K562 (cell line): ENCODE data around the gene CENPP. TPM values are rescaled to one million over a fixed set of nuclear protein-coding genes. Genes with fewer than 3 reads are reported as not detected.

Source experiments
- ATAC-seq: fragments of 200-7000 bp; cut with Tn5 transposase; 3 replicates; pipeline ENCODE4 v1.9.1; 2020; ENCODE audit warnings: moderate library complexity
- BruUV-seq: library from RNA; stranded (reverse); fragments of 400-500 nt; replicated peaks from 2 replicates; lab custom pipeline; 2021; lab: Mats Ljungman, UMichigan
- CTCF ChIA-PET: fragments of 300-600 bp; formaldehyde crosslinking; extraction: SDS; loops from one replicate; lab custom pipeline; 2021; ENCODE audit warnings: low intra/inter-chr PET ratio; lab: Yijun Ruan, JAX
- POLR2A ChIA-PET: fragments of 300-600, 350-650 bp; sonication (Branson Sonifier 250); formaldehyde crosslinking; extraction: SDS; loops from one replicate; lab custom pipeline; 2021; ENCODE audit warnings: antibody characterized with exemption, inconsistent platforms; lab: Yijun Ruan, JAX
- DNase-seq, 4 experiments: peaks; one replicate each; pipeline versions ENCODE4 v3.0.0 to v3.0.0-alpha.2; 2011 to 2018; ENCODE audit warnings: low spot score in 3 of 4, mixed read lengths in 3 of 4; ENCODE audit errors: extremely low read depth in 1 of 4
- FAIRE-seq: peaks from 2 replicates; lab custom pipeline; 2011; peaks lifted over from hg19 to GRCh38; lab: Jason Lieb, UNC
- H2AFZ ChIP-seq: 2 replicates; pipeline ENCODE4 v1.6.0; 2011; ENCODE audit warnings: low read depth, low read length, control low read depth, inconsistent platforms
- H3K27ac ChIP-seq: fragments of 200-600 bp; 3 replicates; pipeline ENCODE4 v1.8.0; 2011; ENCODE audit warnings: low read depth, mild to moderate bottlenecking, control low read depth, inconsistent platforms, low read length, moderate library complexity, mixed read lengths; ENCODE audit errors: extremely low read depth
- H3K27me3 ChIP-seq, 2 experiments: fragments of 300-600 bp in 1 of 2; 2 replicates in 1 of 2; 3 replicates in 1 of 2; pipeline versions ENCODE4 v1.6.0 to v1.8.0; 2011; ENCODE audit warnings: inconsistent platforms in 2 of 2, low read length in 2 of 2, mild to moderate bottlenecking in 1 of 2, mixed read lengths in 1 of 2, moderate library complexity in 1 of 2; ENCODE audit not compliant: control insufficient read depth in 2 of 2, insufficient read depth in 2 of 2
- H3K36me3 ChIP-seq: fragments of 300-600 bp; 3 replicates; pipeline ENCODE4 v1.8.0; 2011; ENCODE audit warnings: mild to moderate bottlenecking, low read length, inconsistent platforms; ENCODE audit not compliant: control insufficient read depth, insufficient read depth
- H3K4me1 ChIP-seq, 2 experiments: fragments of 200-600 bp in 1 of 2; replicated peaks in 1 of 2; 2 replicates in 1 of 2; 3 replicates in 1 of 2; pipeline versions ENCODE4 v1.5.1 to v1.8.0; 2011; ENCODE audit warnings: inconsistent platforms in 2 of 2, low read length in 2 of 2, mild to moderate bottlenecking in 1 of 2, mixed read lengths in 1 of 2, moderate library complexity in 1 of 2; ENCODE audit not compliant: control insufficient read depth in 2 of 2, insufficient read depth in 2 of 2
- H3K4me2 ChIP-seq: 2 replicates; pipeline ENCODE4 v1.6.1; 2011; ENCODE audit warnings: low read length, control low read depth, inconsistent platforms, mixed read lengths; ENCODE audit not compliant: insufficient read depth
- H3K4me3 ChIP-seq: fragments of 200-600 bp; sonication (generic), shearing (Covaris generic); 2 replicates; pipeline ENCODE4 v1.5.1; 2016; ENCODE audit warnings: control low read depth, inconsistent platforms
- H3K79me2 ChIP-seq: fragments of 200-600 bp; 3 replicates; pipeline ENCODE4 v1.8.0; 2011; ENCODE audit warnings: low read length, inconsistent platforms; ENCODE audit not compliant: control insufficient read depth, insufficient read depth
- H3K9ac ChIP-seq, 2 experiments: 2 replicates each; pipeline versions ENCODE4 v1.6.0 to v1.6.1; 2011; ENCODE audit warnings: low read depth in 2 of 2, low read length in 2 of 2, control low read depth in 1 of 2, inconsistent platforms in 1 of 2, mild to moderate bottlenecking in 1 of 2, mixed read lengths in 1 of 2; ENCODE audit not compliant: insufficient read depth in 1 of 2
- H3K9me1 ChIP-seq: one replicate; pipeline ENCODE4 v1.6.0; 2011; ENCODE audit warnings: inconsistent platforms, mild to moderate bottlenecking, low read length, moderate library complexity; ENCODE audit not compliant: control insufficient read depth, insufficient read depth
- H3K9me3 ChIP-seq: replicated peaks from 2 replicates; pipeline ENCODE4 v1.5.1; 2011; ENCODE audit warnings: low read depth, low read length, inconsistent platforms; ENCODE audit not compliant: control insufficient read depth, insufficient read depth
- H4K20me1 ChIP-seq: replicated peaks from 2 replicates; pipeline ENCODE4 v1.6.1; 2011; ENCODE audit warnings: low read length, inconsistent platforms, mixed read lengths; ENCODE audit not compliant: control insufficient read depth, insufficient read depth
- ASH1L ChIP-seq: fragments of 450-650 bp; IDR thresholded peaks from 2 replicates; pipeline ENCODE4 v1.6.1; 2018; ENCODE audit warnings: borderline replicate concordance, mild to moderate bottlenecking, low read depth; ENCODE audit not compliant: partially characterized antibody
- FOSL1 ChIP-seq: fragments of 200-800 bp; sonication (Bioruptor generic); conservative IDR thresholded peaks from 2 replicates; pipeline ENCODE4 v1.6.1; 2016; ENCODE audit warnings: missing genetic modification characterization, missing compliant biosample characterization
- FOXK1 ChIP-seq: sonication (generic); formaldehyde crosslinking; IDR thresholded peaks from 2 replicates; pipeline ENCODE4 v1.8.0; 2022; ENCODE audit warnings: missing genetic modification reagents, mild to moderate bottlenecking, borderline replicate concordance
- HCFC1 ChIP-seq: IDR thresholded peaks from 2 replicates; pipeline ENCODE4 v1.6.1; 2012; ENCODE audit warnings: low read depth, low read length, improper control_type of control experiment
- ZBED1 ChIP-seq: IDR thresholded peaks from 2 replicates; pipeline ENCODE4 v1.6.1; 2014
- ZBTB1 ChIP-seq: sonication (generic); formaldehyde crosslinking; IDR thresholded peaks from 2 replicates; pipeline ENCODE4 v1.8.1; 2023; ENCODE audit warnings: missing genetic modification reagents, low read depth, mild to moderate bottlenecking, borderline replicate concordance
- WGBS: fragments of 100-300 bp; shearing (Covaris generic); methylation state at CpG from one replicate; pipeline ENCODE4 v1.1.6; 2016; ENCODE audit warnings: low coverage, mixed read lengths; ENCODE audit not compliant: insufficient coverage; ENCODE audit errors: missing lambda C conversion rate; 5-methylcytosine and 5-hydroxymethylcytosine counted together
- in situ Hi-C: fragments of 300-500 bp; cut with MboI; formaldehyde crosslinking; loops from 4 replicates; pipeline ENCODE4 v1.15.0; 2018; ENCODE audit warnings: inconsistent platforms, mixed read lengths
- intact Hi-C: fragments of 100-400 bp; cut with micrococcal nuclease; formaldehyde crosslinking; loops from 2 replicates; pipeline ENCODE4 v1.14.2; 2022
- polyA plus RNA-seq, 8 experiments: library from polyadenylated mRNA; depleted of rRNA in 4 of 8; stranded (reverse) in 5 of 8; unstranded in 3 of 8; fragments of >200 nt; fragmentation: Nextera tagmentation in 2 of 8; fragmentation: Illumina TruSeq in 1 of 8; extraction: Ambion mirVana in 2 of 8; extraction: Trizol in 1 of 8; gene quantifications; 2 replicates each; pipeline versions ENCODE4 v1.2.1 to v1.2.3, GENCODE V29; 2011 to 2014; ENCODE audit warnings: inconsistent platforms in 1 of 8, missing spikeins in 1 of 8
- total RNA-seq, 7 experiments: library from RNA; depleted of rRNA in 6 of 7; stranded (reverse); fragments of >200 nt in 6 of 7; fragmentation: Illumina TruSeq in 2 of 7; extraction: Trizol in 2 of 7; gene quantifications; 2 replicates each; pipeline versions ENCODE4 v1.2.1 to v1.2.3, GENCODE V29; 2011 to 2021; ENCODE audit warnings: low replicate concordance in 1 of 7
- TF ChIP-seq, protein P1 (sequence below): fragments of 450-650 bp; IDR thresholded peaks from 2 replicates; pipeline ENCODE4 v1.6.1; 2018; ENCODE audit not compliant: partially characterized antibody
- TF ChIP-seq, protein P2 (sequence below), 2 experiments: fragments of 150-350 bp in 1 of 2; IDR thresholded peaks; 2 replicates each; pipeline ENCODE4 v1.6.1; 2012 to 2016; ENCODE audit warnings: low read depth in 2 of 2, low read length in 2 of 2, mild to moderate bottlenecking in 1 of 2, moderate library complexity in 1 of 2

Gene CENPP
- total and polyA plus RNA-seq, 9 of the 15 experiments (the other 6 are each of a cell fraction or from before 2014, with no cell fraction given), result 8.0 to 28.5 (median 17.9) TPM

DNA sequence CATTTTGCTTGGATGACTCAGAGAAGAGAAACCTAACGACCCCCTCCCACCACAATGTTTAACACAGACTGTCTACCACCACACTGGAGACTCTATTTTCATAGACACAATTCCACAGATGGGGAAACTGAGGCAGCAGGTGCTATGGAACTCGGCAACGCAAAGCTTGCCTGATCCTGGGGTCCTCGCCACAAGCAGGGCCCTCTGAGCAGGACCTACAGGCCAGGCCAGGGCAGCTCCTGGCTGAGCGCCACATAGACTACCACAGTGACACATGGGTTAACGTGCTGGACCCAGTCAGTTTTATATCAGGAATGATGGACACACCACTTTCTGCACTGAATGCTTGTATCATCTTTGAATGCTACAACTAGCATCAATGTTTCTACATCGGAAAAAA is 332.4 kb downstream of the CENPP start:
- POLR2A ChIA-PET, result interaction anchor here (0.6 to 0.9 kb wide), 2 partner anchors 13 to 600 kb away, joined by 4 to 8 read pairs; partner anchors contain the start of gene IPPK
- H3K9ac ChIP-seq, result no peak overlapping the region
- no peaks in the 10 kb centered on the region for H3K27me3 ChIP-seq
- no peak overlapping the region for H3K4me2 ChIP-seq
- intact Hi-C loops, result no loop called here
- H4K20me1 ChIP-seq, result peaks cover 10% of the 10 kb centered on the region
- CTCF ChIA-PET, result no interaction called here
- DNase-seq (no peak), ATAC-seq (no peak), FAIRE-seq (no peak)
- H3K4me3 ChIP-seq, result no peak overlapping the region
- H3K9me1 ChIP-seq, result no peaks in the 10 kb centered on the region
- no peaks in the 10 kb centered on the region for H3K9me3 ChIP-seq
- no peak overlapping the region for H3K27ac ChIP-seq
- H3K4me1 ChIP-seq, result peaks cover 0 to 17% of the 10 kb centered on the region in 2 experiments; a peak in 2 of 5 replicates
- no peak for TF ChIP-seq ASH1L
- no peak for TF ChIP-seq ZBTB1
- 87% methylated on average over 7 of the region's 7 CpGs for WGBS
- H2AFZ ChIP-seq, result no peak overlapping the region
- H3K36me3 ChIP-seq, result peaks cover 75% of the 10 kb centered on the region
- in situ Hi-C loops, result no loop called here
- H3K79me2 ChIP-seq, result peaks cover 44% of the 10 kb centered on the region
- BruUV-seq, result no TSS peak

DNA sequence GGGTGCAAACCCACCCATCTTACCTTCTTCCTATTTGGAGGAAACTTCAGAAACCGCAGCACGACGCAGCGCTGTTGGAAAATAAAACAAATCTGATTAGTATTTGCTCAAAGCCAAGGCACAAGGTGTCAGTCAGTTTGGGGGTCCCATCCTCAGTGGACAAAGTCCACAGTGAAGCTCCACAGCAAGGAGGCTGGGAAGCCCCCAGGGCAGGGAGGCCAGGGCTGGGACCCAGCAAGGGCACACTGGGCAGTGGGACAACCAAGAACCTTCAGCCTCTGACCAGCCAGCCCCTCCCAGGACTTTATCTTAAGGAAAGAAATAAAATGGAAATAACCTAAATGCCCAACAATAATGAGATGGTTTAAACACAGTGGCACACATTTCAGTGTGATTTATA is 332.9 kb downstream of the CENPP start:
- intact Hi-C loops (no loop called here), in situ Hi-C loops (no loop called here)
- Histone ChIP-seq H3K27ac (no peak overlapping the region), H3K4me2 (no peak overlapping the region), H2AFZ (no peak overlapping the region), H3K36me3 (peaks cover 74% of the 10 kb centered on the region), H3K9ac (no peak overlapping the region), H3K27me3 (no peaks in the 10 kb centered on the region), H4K20me1 (peaks cover 10% of the 10 kb centered on the region), H3K4me1 (peaks cover 0 to 17% of the 10 kb centered on the region in 2 experiments; a peak in 2 of 5 replicates), H3K79me2 (peaks cover 48% of the 10 kb centered on the region), H3K4me3 (no peak overlapping the region), H3K9me3 (no peaks in the 10 kb centered on the region), H3K9me1 (no peaks in the 10 kb centered on the region)
- 93% methylated on average over 4 of the region's 4 CpGs for WGBS
- FAIRE-seq, result no peak
- no peak for ATAC-seq
- DNase-seq, result no peak
- POLR2A ChIA-PET, result interaction anchor here (0.6 kb wide), 1 partner anchor 600 kb away, joined by 4 read pairs; no protein-coding TSS in a partner anchor
- BruUV-seq, result no TSS peak
- CTCF ChIA-PET, result no interaction called here
- no peak for TF ChIP-seq FOXK1 (CRISPR knock-in tag)
- no peak for TF ChIP-seq HCFC1
- TF ChIP-seq, protein P1, sequence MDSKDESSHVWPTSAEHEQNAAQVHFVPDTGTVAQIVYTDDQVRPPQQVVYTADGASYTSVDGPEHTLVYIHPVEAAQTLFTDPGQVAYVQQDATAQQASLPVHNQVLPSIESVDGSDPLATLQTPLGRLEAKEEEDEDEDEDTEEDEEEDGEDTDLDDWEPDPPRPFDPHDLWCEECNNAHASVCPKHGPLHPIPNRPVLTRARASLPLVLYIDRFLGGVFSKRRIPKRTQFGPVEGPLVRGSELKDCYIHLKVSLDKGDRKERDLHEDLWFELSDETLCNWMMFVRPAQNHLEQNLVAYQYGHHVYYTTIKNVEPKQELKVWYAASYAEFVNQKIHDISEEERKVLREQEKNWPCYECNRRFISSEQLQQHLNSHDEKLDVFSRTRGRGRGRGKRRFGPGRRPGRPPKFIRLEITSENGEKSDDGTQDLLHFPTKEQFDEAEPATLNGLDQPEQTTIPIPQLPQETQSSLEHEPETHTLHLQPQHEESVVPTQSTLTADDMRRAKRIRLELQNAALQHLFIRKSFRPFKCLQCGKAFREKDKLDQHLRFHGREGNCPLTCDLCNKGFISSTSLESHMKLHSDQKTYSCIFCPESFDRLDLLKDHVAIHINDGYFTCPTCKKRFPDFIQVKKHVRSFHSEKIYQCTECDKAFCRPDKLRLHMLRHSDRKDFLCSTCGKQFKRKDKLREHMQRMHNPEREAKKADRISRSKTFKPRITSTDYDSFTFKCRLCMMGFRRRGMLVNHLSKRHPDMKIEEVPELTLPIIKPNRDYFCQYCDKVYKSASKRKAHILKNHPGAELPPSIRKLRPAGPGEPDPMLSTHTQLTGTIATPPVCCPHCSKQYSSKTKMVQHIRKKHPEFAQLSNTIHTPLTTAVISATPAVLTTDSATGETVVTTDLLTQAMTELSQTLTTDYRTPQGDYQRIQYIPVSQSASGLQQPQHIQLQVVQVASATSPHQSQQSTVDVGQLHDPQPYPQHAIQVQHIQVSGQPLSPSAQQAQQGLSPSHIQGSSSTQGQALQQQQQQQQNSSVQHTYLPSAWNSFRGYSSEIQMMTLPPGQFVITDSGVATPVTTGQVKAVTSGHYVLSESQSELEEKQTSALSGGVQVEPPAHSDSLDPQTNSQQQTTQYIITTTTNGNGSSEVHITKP, result no peak
- TF ChIP-seq FOSL1, result no peak
- TF ChIP-seq, protein P2, sequence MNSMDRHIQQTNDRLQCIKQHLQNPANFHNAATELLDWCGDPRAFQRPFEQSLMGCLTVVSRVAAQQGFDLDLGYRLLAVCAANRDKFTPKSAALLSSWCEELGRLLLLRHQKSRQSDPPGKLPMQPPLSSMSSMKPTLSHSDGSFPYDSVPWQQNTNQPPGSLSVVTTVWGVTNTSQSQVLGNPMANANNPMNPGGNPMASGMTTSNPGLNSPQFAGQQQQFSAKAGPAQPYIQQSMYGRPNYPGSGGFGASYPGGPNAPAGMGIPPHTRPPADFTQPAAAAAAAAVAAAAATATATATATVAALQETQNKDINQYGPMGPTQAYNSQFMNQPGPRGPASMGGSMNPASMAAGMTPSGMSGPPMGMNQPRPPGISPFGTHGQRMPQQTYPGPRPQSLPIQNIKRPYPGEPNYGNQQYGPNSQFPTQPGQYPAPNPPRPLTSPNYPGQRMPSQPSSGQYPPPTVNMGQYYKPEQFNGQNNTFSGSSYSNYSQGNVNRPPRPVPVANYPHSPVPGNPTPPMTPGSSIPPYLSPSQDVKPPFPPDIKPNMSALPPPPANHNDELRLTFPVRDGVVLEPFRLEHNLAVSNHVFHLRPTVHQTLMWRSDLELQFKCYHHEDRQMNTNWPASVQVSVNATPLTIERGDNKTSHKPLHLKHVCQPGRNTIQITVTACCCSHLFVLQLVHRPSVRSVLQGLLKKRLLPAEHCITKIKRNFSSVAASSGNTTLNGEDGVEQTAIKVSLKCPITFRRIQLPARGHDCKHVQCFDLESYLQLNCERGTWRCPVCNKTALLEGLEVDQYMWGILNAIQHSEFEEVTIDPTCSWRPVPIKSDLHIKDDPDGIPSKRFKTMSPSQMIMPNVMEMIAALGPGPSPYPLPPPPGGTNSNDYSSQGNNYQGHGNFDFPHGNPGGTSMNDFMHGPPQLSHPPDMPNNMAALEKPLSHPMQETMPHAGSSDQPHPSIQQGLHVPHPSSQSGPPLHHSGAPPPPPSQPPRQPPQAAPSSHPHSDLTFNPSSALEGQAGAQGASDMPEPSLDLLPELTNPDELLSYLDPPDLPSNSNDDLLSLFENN (IDR thresholded peaks at IDR 0.05; ENCODE audit: low read depth in 2 of 2, low read length in 2 of 2), result no peak
- no peak for TF ChIP-seq ZBED1
